H9 (cell line): ENCODE results near the gene RPS29. TPM values are rescaled to one million over a fixed set of nuclear protein-coding genes. Genes with fewer than 3 reads are reported as not detected.

Source experiments
- DNase-seq: peaks from one replicate; pipeline ENCODE4 v3.0.0-alpha.2; 2017
- H2AFZ ChIP-seq: one replicate; pipeline ENCODE4 v1.6.1; 2013; ENCODE audit warnings: mild to moderate bottlenecking, low read length, control low read depth, moderate library complexity
- H2AK5ac ChIP-seq: 2 replicates; pipeline ENCODE4 v1.6.1; 2013; ENCODE audit warnings: low read length, control low read depth, mixed read lengths; ENCODE audit not compliant: insufficient read length
- H2BK120ac ChIP-seq: one replicate; pipeline ENCODE4 v1.6.1; 2013; ENCODE audit warnings: low read depth, mild to moderate bottlenecking, low read length, control low read depth, inconsistent platforms; ENCODE audit not compliant: poor library complexity, severe bottlenecking
- H2BK12ac ChIP-seq: 2 replicates; pipeline ENCODE4 v1.6.1; 2013; ENCODE audit warnings: low read length, control low read depth, mixed read lengths, low read depth; ENCODE audit not compliant: insufficient read length
- H2BK15ac ChIP-seq: 2 replicates; pipeline ENCODE4 v1.6.1; 2013; ENCODE audit warnings: low read depth, low read length, control low read depth
- H2BK20ac ChIP-seq: one replicate; pipeline ENCODE4 v1.6.1; 2013; ENCODE audit warnings: low read depth, mild to moderate bottlenecking, low read length, control low read depth, inconsistent platforms; ENCODE audit not compliant: poor library complexity, severe bottlenecking
- H2BK5ac ChIP-seq: 2 replicates; pipeline ENCODE4 v1.6.1; 2013; ENCODE audit warnings: low read length, control low read depth, mixed read lengths; ENCODE audit not compliant: insufficient read length
- H3K14ac ChIP-seq: 2 replicates; pipeline ENCODE4 v1.6.1; 2013; ENCODE audit warnings: low read length, control low read depth; ENCODE audit not compliant: insufficient read depth
- H3K18ac ChIP-seq: 2 replicates; pipeline ENCODE4 v1.6.1; 2013; ENCODE audit warnings: low read depth, mild to moderate bottlenecking, mixed read lengths, low read length, control low read depth; ENCODE audit not compliant: insufficient read length
- H3K23ac ChIP-seq: 2 replicates; pipeline ENCODE4 v1.6.1; 2013; ENCODE audit warnings: low read length, control low read depth, mixed read lengths, low read depth; ENCODE audit not compliant: insufficient read length
- H3K23me2 ChIP-seq: 2 replicates; pipeline ENCODE4 v1.6.1; 2013; ENCODE audit warnings: low read depth, mild to moderate bottlenecking, mixed read lengths, low read length, control low read depth; ENCODE audit not compliant: insufficient read length, poor library complexity, severe bottlenecking
- H3K27ac ChIP-seq: 2 replicates; pipeline ENCODE4 v1.5.1; 2013; ENCODE audit warnings: low read length, control low read depth, mixed read lengths, low read depth; ENCODE audit not compliant: insufficient read length
- H3K27me3 ChIP-seq: 2 replicates; pipeline ENCODE4 v1.6.1; 2013; ENCODE audit warnings: low read length, control low read depth, inconsistent platforms; ENCODE audit not compliant: insufficient read depth
- H3K4ac ChIP-seq: 2 replicates; pipeline ENCODE4 v1.6.1; 2013; ENCODE audit warnings: low read depth, mild to moderate bottlenecking, control low read depth, inconsistent platforms, low read length, moderate library complexity
- H3K4me1 ChIP-seq: 2 replicates; pipeline ENCODE4 v1.6.1; 2013; ENCODE audit warnings: low read length, control low read depth, inconsistent platforms; ENCODE audit not compliant: insufficient read depth
- H3K4me2 ChIP-seq: 2 replicates; pipeline ENCODE4 v1.6.1; 2013; ENCODE audit warnings: low read length, control low read depth, mixed read lengths; ENCODE audit not compliant: insufficient read length, insufficient read depth
- H3K56ac ChIP-seq: 2 replicates; pipeline ENCODE4 v1.6.1; 2013; ENCODE audit warnings: low read depth, mild to moderate bottlenecking, mixed read lengths, low read length, control low read depth; ENCODE audit not compliant: insufficient read length
- H3K79me1 ChIP-seq: 2 replicates; pipeline ENCODE4 v1.6.1; 2013; ENCODE audit warnings: low read depth, mild to moderate bottlenecking, moderate library complexity, low read length, control low read depth, inconsistent platforms; ENCODE audit not compliant: insufficient read depth, poor library complexity, severe bottlenecking
- H3K79me2 ChIP-seq: 2 replicates; pipeline ENCODE4 v1.6.1; 2013; ENCODE audit warnings: low read length, control low read depth, inconsistent platforms; ENCODE audit not compliant: insufficient read depth
- H3K9ac ChIP-seq: 2 replicates; pipeline ENCODE4 v1.6.1; 2013; ENCODE audit warnings: low read length, control low read depth, mixed read lengths; ENCODE audit not compliant: insufficient read length; ENCODE audit errors: extremely low read depth
- H3K9me3 ChIP-seq: one replicate; pipeline ENCODE4 v1.6.1; 2013; ENCODE audit warnings: low read depth, low read length, inconsistent platforms; ENCODE audit not compliant: control insufficient read depth
- H3T11ph ChIP-seq: one replicate; pipeline ENCODE4 v1.6.1; 2013; ENCODE audit warnings: mild to moderate bottlenecking, low read length, control low read depth, inconsistent platforms
- H4K20me1 ChIP-seq: one replicate; pipeline ENCODE4 v1.6.1; 2013; ENCODE audit not compliant: control insufficient read depth, insufficient read length, insufficient read depth
- H4K5ac ChIP-seq: 2 replicates; pipeline ENCODE4 v1.6.1; 2013; ENCODE audit warnings: low read depth, mild to moderate bottlenecking, mixed read lengths, low read length, control low read depth; ENCODE audit not compliant: insufficient read length
- H4K8ac ChIP-seq: replicated peaks from 2 replicates; pipeline ENCODE4 v1.6.1; 2013; ENCODE audit warnings: low read length, control low read depth, mixed read lengths, low read depth; ENCODE audit not compliant: insufficient read length
- H4K91ac ChIP-seq: 2 replicates; pipeline ENCODE4 v1.6.1; 2013; ENCODE audit warnings: low read depth, mild to moderate bottlenecking, moderate library complexity, mixed read lengths, low read length, control low read depth; ENCODE audit not compliant: insufficient read length
- H3K27ac Mint-ChIP-seq, 3 experiments: 2 replicates in 2 of 3; 3 replicates in 1 of 3; pipeline ENCODE4 v1.8.0; 2020 to 2021; ENCODE audit warnings: mixed read lengths in 3 of 3, mild to moderate bottlenecking in 1 of 3, moderate library complexity in 1 of 3
- H3K27me3 Mint-ChIP-seq: 2 replicates; pipeline ENCODE4 v1.8.0; 2021; ENCODE audit warnings: low read depth, mild to moderate bottlenecking, moderate library complexity, mixed read lengths
- H3K36me3 Mint-ChIP-seq, 3 experiments: 2 replicates in 2 of 3; 3 replicates in 1 of 3; pipeline ENCODE4 v1.8.0; 2020 to 2021; ENCODE audit warnings: low read depth in 3 of 3, mixed read lengths in 3 of 3; ENCODE audit not compliant: insufficient read depth in 1 of 3
- H3K4me1 Mint-ChIP-seq, 2 experiments: 2 replicates each; pipeline ENCODE4 v1.8.0; 2020; ENCODE audit warnings: mixed read lengths in 2 of 2
- H3K4me3 Mint-ChIP-seq, 2 experiments: 2 replicates in 1 of 2; 3 replicates in 1 of 2; pipeline ENCODE4 v1.8.0; 2020 to 2021; ENCODE audit warnings: mild to moderate bottlenecking in 2 of 2, mixed read lengths in 2 of 2, moderate library complexity in 1 of 2
- H3K9me3 Mint-ChIP-seq, 2 experiments: 2 replicates in 1 of 2; 3 replicates in 1 of 2; pipeline ENCODE4 v1.8.0; 2020; ENCODE audit warnings: mild to moderate bottlenecking in 2 of 2, mixed read lengths in 2 of 2, moderate library complexity in 1 of 2
- WGBS: extraction: QIAGEN DNeasy Blood & Tissue Kit; methylation state at CpG from one replicate; pipeline ENCODE4 v1.1.7; 2013; ENCODE audit warnings: missing lambda C conversion rate, low lambda C conversion rate, mixed read lengths; ENCODE audit not compliant: insufficient read length; ENCODE audit errors: extremely low coverage; 5-methylcytosine and 5-hydroxymethylcytosine counted together
- total RNA-seq: library from RNA; stranded (reverse); gene quantifications from 2 replicates; pipeline ENCODE4 v1.2.1, GENCODE V29; 2021
- TF ChIP-seq, protein P1 (sequence below): fragments of 200-600 bp; sonication (generic); conservative IDR thresholded peaks from 3 replicates; pipeline ENCODE4 v1.8.0; 2021; ENCODE audit warnings: antibody characterized with exemption, mild to moderate bottlenecking

RPS29 gene
- total RNA-seq, 1 experiment from 2014 or later = 1,963 TPM

DNA sequence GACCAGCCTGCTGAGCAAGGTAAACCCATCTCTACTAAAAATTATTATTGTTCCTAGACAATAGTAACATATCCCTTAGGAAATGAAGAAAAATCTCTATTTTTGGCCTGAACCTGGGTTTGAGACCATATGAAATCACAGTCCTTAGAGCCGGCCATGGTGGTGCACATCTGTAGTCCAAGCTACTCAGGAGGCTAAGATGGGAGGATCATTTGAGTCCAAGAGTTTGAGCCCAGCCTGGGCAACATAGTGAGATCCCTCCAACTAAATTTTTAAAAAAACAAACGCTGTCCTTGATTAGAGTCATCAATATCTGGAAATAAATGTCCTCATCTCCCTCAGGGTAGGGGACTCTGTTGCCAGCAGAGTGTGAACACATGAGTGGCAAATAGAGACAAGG lies 34.6 kb downstream of the RPS29 start:
- Histone ChIP-seq H2AK5ac (no peak overlapping the region), H3K27ac (no peak overlapping the region), H2BK20ac (no peak overlapping the region), H4K20me1 (no peaks in the 10 kb centered on the region), H2BK15ac (no peak overlapping the region), H4K5ac (no peak overlapping the region), H3K18ac (no peak overlapping the region), H3K27me3 (no peaks in the 10 kb centered on the region), H3K56ac (no peak overlapping the region), H4K8ac (no peak overlapping the region), H3K9ac (no peak overlapping the region), H3K23me2 (no peaks in the 10 kb centered on the region), H4K91ac (no peak overlapping the region), H3K4me2 (no peak overlapping the region), H3K14ac (no peak overlapping the region), H2BK5ac (no peak overlapping the region), H3K4me1 (peaks cover 6% of the 10 kb centered on the region; the same call in 1 of the 2 replicates), H3K79me2 (no peaks in the 10 kb centered on the region), H3K23ac (no peak overlapping the region), H3K9me3 (no peaks in the 10 kb centered on the region), H3K79me1 (no peaks in the 10 kb centered on the region), H3K4ac (no peak overlapping the region), H2AFZ (no peak overlapping the region), H2BK120ac (no peak overlapping the region), H2BK12ac (no peak overlapping the region), H3T11ph (no peak overlapping the region)
- H3K4me3 Mint-ChIP-seq = no peak overlapping the region
- WGBS = no CpG with 5 or more reads among the region's 2 CpGs
- H3K27me3 Mint-ChIP-seq = no peaks in the 10 kb centered on the region; the same call in none of the 2 replicates
- TF ChIP-seq, protein P1, sequence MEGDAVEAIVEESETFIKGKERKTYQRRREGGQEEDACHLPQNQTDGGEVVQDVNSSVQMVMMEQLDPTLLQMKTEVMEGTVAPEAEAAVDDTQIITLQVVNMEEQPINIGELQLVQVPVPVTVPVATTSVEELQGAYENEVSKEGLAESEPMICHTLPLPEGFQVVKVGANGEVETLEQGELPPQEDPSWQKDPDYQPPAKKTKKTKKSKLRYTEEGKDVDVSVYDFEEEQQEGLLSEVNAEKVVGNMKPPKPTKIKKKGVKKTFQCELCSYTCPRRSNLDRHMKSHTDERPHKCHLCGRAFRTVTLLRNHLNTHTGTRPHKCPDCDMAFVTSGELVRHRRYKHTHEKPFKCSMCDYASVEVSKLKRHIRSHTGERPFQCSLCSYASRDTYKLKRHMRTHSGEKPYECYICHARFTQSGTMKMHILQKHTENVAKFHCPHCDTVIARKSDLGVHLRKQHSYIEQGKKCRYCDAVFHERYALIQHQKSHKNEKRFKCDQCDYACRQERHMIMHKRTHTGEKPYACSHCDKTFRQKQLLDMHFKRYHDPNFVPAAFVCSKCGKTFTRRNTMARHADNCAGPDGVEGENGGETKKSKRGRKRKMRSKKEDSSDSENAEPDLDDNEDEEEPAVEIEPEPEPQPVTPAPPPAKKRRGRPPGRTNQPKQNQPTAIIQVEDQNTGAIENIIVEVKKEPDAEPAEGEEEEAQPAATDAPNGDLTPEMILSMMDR = no peak
- peaks cover 0 to 26% (median 13%) of the 10 kb centered on the region in 3 experiments; a peak in 5 of 7 replicates for H3K36me3 Mint-ChIP-seq
- DNase-seq = no peak
- peaks cover 15 to 20% of the 10 kb centered on the region in 2 experiments; a peak in 3 of 5 replicates for H3K9me3 Mint-ChIP-seq
- peaks cover 41 to 46% of the 10 kb centered on the region in 2 experiments for H3K4me1 Mint-ChIP-seq
- H3K27ac Mint-ChIP-seq = no peak overlapping the region
